GM21528 (cell line): Measurements from ENCODE around the gene USP34.

ENCODE experiments used
- ATAC-seq: cut with Tn5 transposase; IDR thresholded peaks from one replicate; pipeline ENCODE4 v1.9.1; 2021; ENCODE audit warnings: mild to moderate bottlenecking, moderate library complexity; ENCODE audit not compliant: unreplicated experiment, low FRiP score

The USP34 gene

DNA sequence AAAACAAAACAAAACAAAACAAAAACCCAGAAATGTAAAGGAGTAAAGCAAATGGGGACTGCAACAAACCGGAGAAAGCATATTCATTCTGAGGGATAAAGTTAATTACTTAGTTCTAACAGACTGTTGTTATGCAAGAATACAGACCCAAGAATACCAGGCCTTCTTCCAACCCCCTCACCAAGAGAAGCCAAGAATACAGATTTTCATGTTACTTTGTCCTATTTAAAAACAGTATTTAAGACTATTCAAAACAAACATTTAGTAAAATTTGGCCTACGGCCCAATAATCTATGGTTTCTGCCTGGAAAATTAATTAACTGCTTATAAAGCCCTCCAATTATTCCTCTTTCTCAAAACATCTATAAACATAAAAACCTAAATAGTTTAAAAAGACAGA, 91.4 kb downstream of the USP34 start:
- no peak for ATAC-seq

DNA sequence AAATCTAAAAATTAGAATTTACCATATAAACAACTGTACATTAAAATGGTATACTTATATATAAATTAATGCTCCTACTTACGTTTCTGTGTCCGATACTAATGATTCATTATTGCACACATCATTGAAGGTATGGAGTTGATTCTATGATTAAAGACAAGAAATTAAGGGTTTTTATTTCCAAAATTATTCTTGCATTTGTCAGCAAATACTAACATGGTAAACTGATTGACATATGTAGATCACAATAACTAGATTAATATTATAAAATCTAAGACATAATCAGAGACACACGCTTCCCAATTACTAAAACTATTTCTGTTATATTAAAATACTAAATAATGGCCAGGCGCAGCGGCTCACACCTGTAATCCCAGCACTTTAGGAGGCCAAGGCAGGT, 92.6 kb downstream of the USP34 start:
- no peak for ATAC-seq

DNA sequence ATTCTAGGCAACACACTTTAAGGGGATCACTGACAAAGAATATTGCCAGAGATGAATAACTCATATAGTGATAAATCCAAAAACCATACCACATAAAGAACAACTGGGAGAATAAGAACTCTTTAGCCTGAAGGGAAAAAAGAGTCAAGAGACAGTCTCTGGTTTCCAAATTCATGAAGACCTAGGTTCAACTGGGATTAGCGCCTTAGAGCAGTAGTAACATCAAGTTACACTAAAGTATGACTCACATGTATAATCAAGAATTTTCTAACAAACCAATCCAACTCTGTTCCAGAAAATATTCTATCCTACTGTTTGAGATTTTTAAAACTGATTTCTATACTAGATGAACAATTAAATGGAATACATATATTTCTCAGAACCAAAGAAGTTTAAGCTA, 93.8 kb downstream of the USP34 start:
- ATAC-seq: no peak

DNA sequence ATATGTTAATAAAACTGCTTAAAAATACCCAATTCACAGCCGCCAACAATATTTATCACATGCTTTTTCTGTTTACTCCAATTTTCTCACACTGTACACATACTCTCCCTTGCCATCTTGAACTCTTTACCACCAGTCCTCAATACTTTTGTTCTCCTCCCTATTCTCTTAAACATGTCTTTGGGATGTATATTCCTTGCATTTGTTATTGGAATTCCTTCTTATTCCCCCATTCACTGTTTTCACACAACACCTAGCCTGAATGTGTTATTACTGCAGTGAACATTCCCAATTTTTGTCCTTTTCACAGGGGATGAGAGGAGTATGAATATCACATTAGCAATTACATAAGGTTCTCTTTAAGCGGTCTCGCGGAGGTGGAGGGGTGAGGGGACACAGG, 94.7 kb downstream of the USP34 start:
- no peak for ATAC-seq

DNA sequence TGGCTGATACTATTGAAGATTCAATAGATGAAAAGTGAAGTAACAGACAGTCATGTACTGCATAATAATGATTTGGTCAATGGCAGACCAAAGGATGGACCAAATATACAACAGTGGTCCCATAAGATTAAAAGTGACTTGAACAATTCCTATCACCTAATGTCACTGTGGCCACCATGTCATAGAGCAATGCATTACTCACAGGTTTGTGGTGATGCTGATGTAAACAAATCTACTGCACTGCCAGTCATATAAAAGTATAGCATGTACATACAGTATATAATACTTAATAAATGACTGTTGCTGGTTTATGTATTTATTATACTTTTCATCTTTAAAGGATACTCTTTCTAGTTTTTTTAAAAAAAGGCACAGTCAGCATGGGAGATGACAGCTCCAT, 99.9 kb downstream of the USP34 start:
- ATAC-seq: no peak

DNA sequence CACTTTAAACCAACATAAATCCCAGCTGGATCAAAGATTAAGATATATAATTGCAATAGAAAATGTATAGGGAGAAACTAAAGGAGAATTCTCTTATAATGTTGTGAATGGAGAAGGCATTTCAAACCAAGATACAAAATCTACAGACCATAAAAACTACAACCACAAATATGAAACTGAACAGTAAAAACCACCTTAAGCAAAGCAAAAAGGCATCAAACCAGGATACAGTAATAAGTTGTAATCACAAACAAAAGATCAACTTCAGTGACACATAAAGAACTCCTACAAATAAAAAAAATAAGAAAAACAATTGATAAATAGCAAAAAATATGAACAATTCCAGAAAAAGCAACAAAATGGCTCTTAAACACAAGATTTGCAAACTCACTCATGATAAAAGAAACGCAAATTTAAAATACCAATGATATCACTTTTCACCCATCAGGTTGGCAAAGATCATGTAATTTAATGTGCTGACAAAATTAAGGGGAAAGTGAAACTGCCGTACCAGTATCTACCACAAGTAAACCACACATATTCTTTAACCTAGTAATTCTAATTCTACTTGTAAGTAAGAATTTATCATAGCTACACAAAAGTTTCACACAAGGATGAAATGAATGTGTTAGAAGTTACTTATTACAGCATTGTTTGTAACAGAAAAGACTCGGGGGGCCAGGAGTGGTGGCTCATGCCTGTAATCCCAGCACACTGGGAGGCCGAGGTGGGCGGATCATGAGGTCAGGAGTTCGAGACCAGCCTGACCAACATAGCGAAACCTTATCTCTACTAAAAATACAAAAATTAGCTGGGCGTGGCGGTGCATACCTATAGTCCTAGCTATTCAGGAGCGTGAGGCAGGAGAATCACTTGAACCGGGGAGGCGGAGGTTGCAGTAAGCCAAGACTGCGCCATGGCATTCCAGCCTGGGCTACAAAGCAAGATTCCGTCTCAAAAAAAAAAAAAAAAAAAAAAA, 101.9 kb downstream of the USP34 start:
- ATAC-seq: no peak

DNA sequence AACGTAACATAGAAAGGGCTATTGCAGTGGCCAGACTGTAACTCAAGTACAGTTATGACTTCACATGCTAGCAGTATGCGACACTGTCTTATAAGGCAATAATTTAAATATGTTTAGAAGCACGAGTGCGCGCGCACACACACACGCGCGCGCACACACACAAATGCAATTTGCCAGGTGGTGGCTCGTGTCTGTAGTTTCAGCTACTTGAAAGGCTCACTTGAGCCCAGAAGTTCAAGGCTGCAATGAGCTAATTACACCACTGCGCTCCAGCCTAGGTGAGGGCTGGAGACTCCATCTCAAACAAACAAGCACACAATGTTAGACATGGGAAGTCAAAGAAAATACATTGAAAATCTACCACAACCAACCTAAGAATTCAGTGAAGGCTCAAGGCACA, 103.7 kb downstream of the USP34 start:
- ATAC-seq: no peak

DNA sequence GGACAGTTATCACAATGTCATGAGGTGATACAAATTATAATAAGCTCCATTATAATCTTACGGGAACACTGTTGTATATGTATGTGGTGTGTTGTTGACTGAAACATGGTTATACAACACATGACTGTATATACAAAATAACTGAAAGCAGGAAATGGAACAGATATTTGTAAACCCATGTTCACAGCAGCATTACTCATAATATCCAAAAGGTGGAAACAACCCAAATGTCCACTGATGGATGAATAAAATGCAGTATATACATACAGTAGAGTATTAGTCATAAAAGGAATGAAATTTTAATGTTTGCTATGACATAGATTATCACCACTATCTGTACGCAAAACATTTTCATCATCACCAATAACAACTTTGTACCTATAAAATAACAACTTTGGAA, 107.3 kb downstream of the USP34 start:
- ATAC-seq: no peak

DNA sequence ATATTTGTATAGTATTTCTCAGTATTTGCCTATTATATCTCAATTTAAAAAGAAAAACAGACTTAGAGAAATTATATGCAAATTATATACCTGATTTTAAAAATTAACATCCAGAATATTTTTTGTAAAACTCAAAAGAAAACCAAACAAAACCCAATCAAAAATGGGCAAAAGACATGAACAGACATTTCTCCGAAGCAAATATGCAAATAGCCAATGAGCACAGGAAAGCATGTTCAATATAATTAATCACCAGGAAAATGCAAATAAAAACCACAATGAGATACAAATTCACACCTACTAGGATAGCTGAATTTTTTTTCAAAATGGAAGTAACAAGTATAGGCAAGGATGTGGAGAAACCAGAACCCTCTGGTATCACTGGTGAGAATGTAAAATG, 108.0 kb downstream of the USP34 start:
- no peak for ATAC-seq

DNA sequence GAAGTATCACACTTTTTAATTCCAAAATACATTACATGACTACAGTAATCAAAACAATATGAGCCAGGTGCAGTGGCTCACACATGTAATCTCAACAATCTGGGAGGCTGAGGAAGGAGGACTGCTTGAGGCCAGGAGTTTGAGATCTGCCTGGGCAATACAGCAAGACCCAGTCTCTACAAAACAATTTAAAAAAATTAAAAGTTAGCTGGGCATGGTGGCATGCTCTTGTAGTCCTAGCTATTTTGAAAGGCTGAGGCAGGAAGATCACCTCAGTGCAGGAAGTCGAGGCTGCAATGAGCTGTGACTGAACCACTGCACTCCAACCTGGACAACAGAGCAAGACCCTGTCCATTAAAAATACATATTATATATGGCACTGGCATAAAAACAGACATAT, 109.8 kb downstream of the USP34 start:
- ATAC-seq: no peak

DNA sequence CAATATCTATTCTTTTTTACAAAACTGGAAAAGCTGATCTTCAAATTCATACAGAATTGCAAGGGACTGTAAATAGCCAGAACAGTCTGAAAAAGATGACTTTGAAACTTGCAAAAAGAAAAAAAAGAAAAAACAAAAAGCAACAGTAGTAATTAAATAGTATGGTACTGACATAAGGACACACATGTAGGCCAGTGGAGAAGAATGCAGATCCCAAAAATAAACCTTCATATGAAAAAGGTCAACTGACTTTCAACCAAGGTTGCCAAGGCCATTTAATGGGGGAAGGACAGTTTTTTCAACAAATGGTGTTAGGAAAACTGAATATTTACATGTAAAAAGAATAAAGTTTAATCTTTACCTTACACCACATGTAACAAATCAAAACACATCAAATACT, 111.8 kb downstream of the USP34 start:
- no peak for ATAC-seq

DNA sequence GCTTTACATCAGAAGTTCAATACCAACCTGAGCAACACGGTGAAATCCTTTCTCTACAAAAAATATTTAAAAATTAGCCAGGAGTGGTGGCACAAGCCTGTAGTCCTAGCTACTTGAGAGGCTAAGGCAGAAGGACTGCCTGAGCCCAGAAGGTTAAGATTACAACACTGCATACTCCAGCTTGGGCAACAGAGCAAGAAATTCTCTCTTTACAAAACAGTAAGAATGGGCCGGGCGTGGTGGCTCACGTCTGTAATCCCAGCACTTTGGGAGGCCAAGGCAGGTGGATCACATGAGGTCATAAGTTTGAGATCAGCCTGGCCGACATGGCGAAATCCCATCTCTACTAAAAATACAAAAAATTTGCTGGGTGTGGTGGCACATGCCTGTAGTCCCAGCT, 113.2 kb downstream of the USP34 start:
- no peak for ATAC-seq

DNA sequence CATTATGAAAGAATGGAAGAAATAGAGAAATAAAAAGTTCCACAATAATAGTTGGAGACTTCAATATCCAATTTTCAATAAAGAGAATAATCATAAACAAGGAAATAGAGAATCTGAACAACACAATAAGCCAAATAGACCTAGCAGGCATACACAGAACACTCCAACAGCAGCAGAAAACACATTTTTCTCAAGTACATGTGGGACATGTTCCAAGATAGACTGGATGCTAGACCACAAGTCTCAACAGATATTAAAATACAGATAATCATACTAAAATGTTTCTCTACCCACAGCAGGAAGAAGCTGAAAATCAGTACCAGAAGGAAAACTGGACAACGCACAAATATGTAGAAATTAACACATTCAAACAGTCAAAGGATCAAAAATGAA, 113.9 kb downstream of the USP34 start:
- no peak for ATAC-seq

DNA sequence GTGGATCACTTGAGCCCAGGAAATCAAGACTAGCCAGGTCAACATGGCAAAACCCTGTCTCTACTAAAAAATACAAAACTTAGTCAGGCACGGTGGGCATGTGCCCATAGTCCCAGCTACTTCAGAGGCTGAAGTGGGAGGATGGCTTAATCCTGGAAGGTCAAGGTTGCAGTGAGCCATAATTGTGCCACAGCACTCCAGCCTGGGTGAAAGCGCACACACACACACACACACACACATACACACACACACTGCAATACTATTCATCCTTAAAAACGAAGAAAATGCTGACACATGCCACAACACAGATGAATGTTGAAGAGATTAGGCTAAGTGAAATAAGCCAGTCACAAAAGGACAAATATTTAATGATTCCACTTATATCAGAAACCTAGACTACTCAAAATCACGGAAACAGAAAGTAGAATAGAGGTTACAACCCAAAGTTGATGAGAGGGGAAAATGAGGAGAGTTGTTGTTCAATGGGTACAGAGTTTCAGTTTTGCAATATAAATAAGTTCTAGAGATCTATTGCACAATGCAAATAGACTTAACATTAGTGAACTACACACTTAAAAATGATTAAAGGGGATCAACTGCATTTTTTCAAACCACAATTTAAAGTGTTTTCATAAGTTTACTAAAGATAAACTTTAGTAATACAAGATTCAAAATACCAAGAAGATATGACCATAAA, 114.5 kb downstream of the USP34 start:
- ATAC-seq: no peak

DNA sequence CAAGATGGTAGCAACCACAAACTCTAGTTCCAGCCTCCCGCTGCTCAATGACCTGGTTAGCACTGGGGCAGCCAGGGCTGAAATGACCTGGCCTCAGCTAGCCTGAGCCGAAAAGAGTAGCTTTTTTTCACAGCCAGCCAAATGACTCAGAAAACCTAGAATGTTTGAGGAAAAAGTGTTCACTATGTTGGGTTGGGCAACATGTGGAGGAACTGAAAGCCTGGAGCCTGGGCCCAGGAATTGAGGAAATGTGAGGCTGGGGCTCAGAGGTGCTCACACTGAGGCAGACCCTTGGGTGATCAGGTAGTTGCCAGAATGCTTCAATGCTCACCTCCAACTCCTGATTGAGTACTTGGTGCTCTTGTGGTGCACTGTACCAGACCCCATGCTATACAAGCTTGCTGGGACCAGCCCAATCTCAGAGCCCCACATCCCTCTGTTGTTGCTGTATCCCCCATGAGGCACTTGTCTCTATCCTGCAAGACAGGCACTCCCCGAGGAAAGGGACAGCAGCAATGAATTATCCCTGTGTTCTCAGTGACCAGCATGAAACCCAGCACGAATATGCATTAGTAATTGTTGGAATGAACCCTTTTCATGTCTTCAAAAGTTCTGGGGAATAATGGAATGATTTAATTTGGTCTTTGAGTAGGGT, 116.2 kb downstream of the USP34 start:
- no peak for ATAC-seq

DNA sequence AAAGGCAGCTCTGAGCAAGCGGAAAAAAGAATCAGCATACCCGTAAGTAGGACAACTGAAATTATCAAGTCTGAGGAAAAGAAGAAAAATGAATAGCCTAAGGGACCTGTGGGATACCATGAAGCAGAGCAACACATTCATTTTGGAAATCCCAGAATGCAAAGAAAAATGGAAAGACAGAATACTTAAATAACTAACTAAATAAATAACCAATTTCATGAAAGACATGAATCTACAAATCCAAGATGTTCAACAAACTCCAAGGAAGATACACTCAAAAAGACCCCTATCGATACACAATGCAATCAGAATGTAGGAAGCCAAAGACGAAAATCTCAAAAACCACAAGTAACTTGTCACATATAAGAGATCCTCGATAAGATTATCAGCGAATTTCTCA, 117.0 kb downstream of the USP34 start:
- no peak for ATAC-seq

DNA sequence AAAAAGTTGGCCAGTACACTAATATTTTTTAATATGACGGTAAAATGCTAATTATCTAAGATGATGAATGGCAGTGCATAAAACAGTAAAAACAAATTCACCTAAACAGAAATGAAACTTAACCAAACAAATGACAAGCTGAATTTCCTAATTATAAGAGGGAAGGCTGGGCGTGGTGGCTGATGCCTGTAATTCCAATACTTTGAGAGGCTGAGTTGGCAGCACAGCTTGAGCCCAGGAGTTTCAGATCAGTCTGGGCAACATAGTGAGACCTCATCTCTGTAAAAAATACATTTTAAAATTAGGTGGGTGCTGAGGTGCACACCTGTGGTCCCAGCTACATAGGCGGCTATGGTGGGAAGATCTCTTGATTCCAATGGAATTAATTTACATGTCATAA, 120.1 kb downstream of the USP34 start:
- ATAC-seq: no peak

DNA sequence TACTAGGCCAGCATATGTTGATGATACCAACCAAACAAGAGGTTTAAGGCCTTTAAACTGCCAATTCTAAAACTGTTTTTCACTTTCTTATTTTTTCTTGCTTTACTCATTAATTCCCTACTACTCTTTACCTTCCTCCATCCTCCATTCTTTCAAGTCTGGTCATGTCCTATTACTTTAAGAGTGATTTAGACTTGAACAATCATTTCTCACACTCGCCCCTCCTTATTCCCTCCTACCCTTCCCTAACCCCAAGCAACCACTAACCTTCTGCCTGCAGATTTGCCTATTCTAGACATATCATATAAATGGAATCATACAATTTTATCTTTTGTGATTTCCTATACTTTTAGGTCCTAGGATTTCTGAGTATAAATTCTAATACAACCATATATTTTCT, 127.7 kb downstream of the USP34 start:
- ATAC-seq: no peak

DNA sequence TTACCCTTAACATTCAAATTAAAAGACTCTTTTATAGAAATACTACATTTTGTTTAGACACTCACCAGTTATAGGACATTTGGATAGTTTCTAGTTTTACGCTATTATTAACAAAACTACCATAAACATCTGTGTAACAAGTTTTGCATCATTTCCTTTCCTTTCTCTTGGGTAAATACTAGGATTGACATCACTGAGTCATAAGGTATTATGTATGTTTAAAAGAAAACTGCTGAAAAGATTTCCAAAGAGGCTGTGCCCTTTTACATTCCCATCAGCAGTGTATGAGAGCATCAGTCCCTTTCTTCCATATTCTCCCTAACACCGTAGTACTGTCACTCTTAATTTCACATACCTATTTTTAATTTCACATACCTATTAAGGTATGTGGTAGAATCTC, 130.6 kb downstream of the USP34 start:
- ATAC-seq: no peak

DNA sequence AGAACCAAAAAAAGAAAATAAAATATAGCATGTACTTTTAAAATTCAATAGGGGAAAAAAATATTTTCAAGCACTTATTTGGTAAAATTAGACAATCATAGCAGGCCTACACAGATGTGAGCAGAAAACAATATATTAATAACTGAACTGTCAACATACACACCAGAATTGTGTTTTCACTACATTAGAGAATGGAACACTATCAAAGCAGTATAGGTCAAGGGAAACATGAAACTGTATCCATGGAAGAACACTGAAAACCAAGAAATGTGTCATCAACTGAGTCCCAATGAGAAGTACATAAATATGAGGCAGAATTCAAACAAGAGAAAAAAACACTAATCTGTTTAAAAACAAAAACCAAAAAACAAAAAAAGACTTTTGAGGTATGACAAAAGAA, 132.4 kb downstream of the USP34 start:
- ATAC-seq: no peak

DNA sequence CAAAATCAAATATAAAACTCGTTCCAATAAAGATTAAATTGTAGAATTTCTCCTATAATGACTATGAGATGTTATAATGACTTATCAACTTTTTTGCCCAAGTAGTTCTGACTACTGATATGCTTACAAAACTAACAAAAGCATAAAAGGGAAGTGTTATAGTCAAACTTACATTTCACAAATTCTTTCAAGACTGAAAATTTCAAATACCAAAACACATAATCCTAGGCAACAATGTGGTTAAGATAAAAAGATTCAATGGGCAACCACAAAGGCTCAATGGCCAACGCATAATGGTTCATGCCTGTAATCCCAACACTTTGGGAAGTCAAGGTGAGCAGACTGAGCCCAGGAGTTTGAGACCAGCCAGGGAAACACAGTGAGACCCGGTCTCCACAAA, 135.7 kb downstream of the USP34 start:
- no peak for ATAC-seq
